Endothelial cell of hepatic sinusoid (primary cell): ENCODE data around the gene TNFRSF18.
"Not testable (repeated sequence)": the region's sequence is repeated elsewhere in the genome, so short reads cannot be mapped to it uniquely, and the experiment has no call there.

ENCODE experiments used
- in situ Hi-C: cut with HindIII; loops from 2 replicates; pipeline ENCODE4 v1.10.0; 2017; ENCODE audit warnings: low sequenced_read_pairs

Gene TNFRSF18

GRCh38 chr1:1206376-1206965 is at the start of gene TNFRSF18:
TNFRSF18 (minus strand) TSS chr1:1206592; CDS start chr1:1206571, 21 bp downstream.
- in situ Hi-C loops: no loop called here

DNA sequence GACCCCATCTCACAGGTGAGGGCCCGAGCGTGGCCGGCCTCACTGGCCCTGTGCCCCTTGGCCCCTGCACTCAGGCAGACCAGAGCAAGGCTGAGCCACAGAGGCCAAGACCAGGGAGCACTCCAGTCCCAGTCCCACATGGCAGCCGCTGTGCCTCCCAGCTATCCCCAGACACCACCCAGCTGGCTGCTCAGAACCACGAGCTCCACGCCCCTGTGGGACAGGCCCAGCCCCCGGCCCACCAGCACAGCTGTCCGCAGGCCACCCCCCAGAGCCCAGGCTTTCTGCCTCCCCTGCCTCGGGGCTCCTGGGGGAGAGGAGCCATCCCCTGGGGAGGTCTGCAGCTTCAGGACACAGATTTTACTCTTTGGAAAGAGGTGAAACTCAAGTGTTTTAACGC is 49.2 kb upstream of the TNFRSF18 start:
- in situ Hi-C loops: no loop called here

DNA sequence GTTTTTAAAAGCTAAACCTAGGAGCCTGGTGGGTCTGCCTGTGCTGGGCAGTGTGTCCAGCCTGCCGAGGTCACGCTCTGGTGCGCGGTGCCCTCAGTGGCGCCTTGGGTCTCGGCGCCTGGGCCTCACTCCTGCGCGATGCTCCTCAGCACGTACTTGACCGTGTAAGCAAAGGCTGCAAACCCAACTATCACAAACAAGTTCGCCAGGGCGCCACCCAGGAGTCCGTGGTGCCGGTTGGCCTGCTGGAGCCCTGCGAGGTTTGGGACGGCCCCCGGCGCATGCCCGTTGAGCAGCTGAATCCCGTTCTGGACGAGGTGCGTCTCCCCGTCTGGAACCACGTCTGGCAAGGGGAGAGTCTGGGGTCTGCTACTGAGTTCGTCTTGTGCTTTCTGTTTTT is 48.7 kb upstream of the TNFRSF18 start:
- in situ Hi-C loops: no loop called here

GRCh38 chr1:1254667-1254998 is 48.2 kb upstream of the TNFRSF18 start:
- in situ Hi-C loops: no loop called here

GRCh38 chr1:1253972-1254666 is 47.7 kb upstream of the TNFRSF18 start:
- in situ Hi-C loops: no loop called here

DNA sequence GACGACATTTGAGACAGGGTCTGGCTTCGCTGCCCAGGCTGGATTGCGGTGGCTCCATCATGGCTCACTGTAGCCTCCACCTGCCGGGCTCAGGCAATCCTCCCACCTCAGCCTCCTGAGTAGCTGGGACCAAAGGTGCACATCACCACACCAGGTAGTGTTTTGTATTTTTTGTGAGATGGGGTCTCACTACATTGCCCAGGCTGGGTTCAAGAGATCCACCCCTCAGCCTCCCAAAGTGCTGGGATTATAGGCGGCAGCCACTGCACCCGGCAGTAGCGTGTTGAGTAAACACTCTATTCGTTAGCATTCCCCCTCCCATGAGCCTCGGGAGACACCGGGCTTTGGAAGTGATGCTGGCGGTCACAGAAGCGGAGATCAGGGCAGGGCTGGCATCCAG is 46.9 kb upstream of the TNFRSF18 start:
- in situ Hi-C loops: no loop called here

- in situ Hi-C loops: no loop called here
Measured at GRCh38 chr1:1250786-1251284, 44.4 kb upstream of the TNFRSF18 start.

- in situ Hi-C loops: not testable (repeated sequence)
Measured at GRCh38 chr1:1248009-1248913, 41.9 kb upstream of the TNFRSF18 start.

DNA sequence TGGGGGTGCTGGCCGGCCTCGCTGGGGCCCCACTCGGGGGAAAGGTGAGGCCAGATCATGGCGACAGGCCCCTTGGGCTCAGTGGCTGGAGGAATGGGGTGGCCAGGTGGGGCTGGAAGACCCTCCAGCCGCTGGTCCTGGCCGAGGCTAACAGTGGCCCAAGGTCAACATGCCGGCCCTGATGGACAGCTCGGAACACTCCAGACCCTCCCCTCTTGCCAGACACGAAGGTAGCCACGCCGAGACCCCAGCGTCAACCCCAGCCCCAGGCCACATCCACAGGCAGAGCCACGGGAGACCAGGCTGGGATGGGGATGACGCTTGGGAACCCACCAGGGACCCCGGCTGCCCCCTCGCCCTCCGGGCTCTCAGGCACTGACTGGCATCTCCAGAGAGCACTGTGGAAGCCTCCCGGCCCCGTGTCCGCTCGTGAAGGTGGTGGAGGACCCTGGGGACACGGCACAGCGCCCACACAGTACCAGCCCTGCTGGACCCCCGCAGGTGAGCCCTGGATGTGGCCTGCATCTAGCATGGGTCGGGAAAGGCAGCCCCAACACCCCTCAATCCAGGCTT is 41.0 kb upstream of the TNFRSF18 start:
- in situ Hi-C loops: no loop called here

DNA sequence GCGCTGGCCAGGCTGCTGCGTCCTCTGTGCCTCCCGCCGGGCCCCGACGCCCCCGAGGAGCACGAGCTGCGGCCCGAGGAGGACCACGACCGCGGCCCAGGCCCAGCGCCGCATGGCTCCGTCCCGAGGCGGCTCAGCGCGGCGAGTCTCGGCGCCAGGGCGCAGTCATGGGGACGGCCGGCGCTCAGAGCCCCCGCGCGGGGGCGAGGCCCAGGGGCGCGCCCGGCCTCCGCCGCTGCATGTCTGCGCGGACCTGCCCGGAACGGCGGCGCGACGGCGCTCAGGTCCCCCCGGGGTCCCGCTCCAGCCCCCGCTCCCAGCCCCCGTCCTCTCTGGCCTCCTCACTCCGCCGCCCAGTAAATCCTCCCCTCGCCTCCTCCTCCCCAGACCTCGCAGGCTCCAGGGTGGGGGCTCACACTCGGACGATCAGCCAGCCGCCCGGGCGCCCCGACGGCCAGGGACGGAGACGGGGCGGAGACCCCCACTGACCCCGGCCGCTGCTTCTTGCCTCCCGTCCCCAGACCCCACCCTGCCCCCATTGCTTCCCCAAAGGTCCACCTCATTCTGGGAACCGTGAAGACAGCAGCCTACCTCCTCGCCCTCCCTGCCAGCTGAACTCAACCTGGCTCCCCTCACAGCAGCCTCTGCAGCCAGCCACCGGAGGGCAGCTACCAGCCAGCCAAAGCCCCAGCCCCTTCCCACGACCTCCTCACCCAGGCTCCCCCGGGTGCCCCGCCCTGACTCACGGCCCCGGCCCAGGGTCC is 40.4 kb upstream of the TNFRSF18 start, which contains the start of gene C1QTNF12:
TSS of gene C1QTNF12 (minus strand) at position 146 of the 764 bp plus-strand sequence. CDS start at position 114, 32 bp downstream.
- in situ Hi-C loops: no loop called here

DNA sequence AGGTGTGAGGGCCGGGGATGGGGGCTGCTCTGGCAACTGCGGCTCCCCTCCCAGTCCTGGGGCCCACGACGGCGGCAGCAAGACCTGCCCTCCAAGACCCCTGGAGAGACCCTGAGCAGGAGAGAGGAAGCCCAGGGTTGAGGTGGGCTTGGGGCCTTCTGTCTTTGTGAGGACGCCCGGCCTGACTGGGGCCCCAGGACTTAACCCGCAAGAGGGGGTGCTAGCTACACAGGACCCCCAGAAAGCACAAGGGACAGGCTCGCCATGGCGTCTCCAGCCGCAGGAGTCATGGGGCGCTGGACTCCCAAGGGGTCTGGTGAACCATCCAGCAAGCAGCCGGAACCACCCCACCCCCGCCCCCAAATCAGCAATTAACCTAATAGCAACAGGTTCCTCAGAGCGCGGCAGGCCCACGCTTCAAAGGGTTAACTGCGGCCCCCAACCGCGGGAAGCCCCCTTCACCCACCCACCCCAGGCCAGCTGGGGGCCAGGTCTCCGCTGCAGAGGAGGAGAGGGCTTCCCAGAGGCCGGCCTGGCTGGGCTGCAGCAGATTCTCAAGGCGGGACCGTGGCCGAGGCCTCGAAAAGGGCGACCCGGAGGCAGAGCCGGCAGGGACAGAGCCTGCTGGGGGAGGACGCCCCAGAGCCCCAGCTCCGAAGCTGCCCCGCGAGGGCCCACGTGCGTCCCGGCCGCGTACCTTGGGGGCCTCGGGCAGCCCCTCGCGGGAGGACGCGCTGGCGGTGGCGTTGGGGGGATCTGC is 39.6 kb upstream of the TNFRSF18 start:
- in situ Hi-C loops: no loop called here

DNA sequence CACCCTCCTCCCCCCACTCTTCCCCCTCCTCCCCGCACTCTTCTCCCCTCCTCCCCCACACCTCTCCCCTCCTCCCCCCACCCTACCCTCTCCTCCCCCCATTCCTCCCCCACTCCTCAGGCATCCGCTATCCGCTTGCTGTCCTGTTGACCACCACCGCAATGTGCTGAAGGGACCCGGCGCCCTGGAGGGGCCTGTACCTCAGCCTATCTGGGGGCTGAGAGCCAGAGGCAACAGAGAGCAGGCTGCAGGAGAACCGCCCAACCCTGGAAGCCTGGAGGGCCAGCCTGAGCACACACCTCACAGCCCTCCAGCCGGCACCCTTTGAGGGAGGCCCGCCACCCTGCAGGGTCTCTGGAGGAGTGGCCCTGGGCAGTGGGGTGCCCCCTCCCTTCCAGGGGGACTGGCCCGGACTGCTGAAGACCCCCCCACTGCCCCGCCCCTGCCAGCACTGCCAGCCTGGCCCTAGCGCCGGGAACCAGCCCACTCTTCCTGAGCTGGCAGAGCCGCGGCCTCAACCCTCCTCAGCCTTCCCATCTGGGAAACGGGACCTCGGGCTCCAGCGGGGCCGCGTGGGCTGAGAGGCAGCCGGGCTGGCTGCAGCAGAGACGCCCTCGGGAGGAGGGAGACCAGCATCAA is 38.9 kb upstream of the TNFRSF18 start:
- in situ Hi-C loops: no loop called here

DNA sequence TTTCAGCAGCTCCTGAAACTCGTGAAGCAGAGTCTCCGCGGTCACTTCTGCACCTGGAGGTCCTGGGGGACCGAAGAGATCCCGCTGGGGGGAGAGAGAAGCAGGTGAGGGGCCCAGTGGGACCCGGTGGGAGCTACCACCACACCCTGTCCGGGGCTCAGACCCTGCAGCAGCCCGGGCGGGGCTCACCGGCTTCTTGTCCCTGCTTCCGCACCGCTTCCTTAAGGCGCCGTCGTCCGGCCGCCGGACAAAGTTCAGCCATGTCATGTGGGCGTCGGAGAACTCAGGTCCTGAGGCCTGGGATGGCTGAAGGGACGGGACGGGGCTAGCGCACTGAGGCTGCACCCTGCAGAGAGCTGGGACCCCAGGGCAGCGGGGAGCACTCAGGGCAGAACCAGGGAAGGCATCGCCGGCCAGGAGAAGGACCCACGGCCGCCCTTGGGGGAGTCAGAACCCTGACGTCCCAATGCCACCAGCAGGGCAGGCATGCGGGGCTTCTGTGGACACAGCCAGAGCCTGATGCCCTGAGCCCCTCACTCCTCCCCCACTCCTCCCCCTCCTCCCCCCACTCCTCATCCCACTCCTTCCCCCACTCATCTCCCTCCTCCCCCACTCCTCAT is 37.9 kb upstream of the TNFRSF18 start:
- in situ Hi-C loops: no loop called here

DNA sequence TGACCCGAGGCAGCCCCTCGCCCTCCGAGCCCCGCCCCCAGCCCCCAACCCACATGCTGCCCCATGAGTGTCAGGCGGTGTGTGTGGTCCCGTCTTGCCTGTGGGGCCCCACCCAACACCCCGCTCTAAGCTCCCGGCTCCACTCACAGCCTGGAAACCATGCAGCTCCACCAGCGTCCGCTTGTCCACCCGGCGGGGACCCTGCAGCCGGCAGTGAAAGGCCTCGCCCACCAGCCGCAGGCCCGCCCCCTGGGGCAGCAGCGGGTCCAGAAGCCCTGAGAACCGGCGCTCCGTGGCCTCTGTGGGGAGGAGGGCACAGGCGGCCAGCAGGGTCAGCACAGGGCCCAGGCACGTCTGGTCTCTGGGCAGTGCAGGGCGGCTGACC is 37.4 kb upstream of the TNFRSF18 start:
- in situ Hi-C loops: no loop called here

DNA sequence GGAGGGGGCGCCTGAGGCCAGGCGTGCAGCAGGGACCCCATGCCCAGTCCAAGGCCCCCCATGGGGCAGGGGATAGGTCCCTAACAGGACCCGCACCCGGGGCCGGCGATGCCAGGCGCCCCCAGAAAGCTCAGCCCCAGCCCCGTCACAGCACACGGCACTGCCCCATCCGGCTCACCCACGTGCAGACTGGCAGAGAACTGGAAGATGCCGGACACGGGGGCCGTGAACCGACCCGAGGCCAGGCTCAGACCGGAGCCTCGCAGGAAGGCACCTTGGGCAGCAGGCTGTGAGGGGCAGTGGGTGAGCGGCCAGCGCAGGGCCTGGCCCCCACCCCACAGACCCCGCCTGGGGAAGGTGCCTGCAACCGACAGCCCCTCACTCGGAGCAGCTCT is 36.9 kb upstream of the TNFRSF18 start:
- in situ Hi-C loops: no loop called here

GRCh38 chr1:1242461-1243265 is 36.3 kb upstream of the TNFRSF18 start:
- in situ Hi-C loops: no loop called here

DNA sequence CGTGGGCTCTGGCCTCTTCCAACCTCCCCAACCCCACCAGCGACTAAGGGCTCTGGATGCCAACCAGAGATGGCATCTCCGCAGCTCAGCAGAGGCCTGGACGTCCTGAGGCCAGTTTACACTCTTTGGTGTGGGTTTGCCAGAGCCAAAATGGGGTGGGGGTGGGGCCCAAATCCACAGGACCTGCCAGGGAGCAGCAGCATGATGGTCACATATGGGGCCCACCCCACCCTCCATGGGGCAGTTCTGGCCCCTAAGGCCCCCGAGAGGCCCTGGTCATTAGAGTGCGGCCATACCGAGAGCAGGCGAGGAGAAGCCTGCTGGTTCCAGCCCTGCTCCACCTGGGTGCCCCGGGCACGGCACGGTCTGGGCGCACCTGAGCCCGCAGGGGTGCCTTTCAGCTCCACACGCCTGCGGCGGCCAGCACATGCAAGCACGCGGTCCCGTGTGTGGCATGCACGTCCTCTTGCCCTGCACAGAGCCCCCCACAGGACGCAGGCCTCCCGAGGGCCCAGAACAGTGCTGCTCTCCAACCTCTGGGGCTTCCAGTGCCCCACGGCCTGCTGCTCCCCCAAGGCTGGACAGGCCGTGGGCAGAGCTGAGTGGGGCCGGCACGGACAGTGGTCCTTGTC is 35.3 kb upstream of the TNFRSF18 start:
- in situ Hi-C loops: no loop called here
